GM13976 (cell line): Measurements from ENCODE around the gene MOB2.

ENCODE experiments used
- DNase-seq: peaks from one replicate; pipeline ENCODE4 v3.0.0; 2012; ENCODE audit warnings: low spot score
- CTCF ChIP-seq: IDR thresholded peaks from 2 replicates; pipeline ENCODE4 v1.5.1; 2012; ENCODE audit warnings: borderline replicate concordance, mild to moderate bottlenecking; ENCODE audit not compliant: insufficient read depth; ENCODE audit errors: extremely low read depth, missing control alignments, control extremely low read depth
- in situ Hi-C: fragments of 300-500 bp; cut with MboI; formaldehyde crosslinking; loops from one replicate; pipeline ENCODE4 v1.12.0; 2022; ENCODE audit warnings: low sequenced_read_pairs, mixed read lengths, inconsistent platforms; ENCODE audit not compliant: unreplicated experiment

The MOB2 gene

GRCh38 chr11:1473011-1473628 lies 13.5 kb downstream of the MOB2 start:
- no peak for DNase-seq
- TF ChIP-seq CTCF: no peak
- in situ Hi-C loops: no loop called here

- in situ Hi-C loops: no loop called here
- DNase-seq: no peak
- TF ChIP-seq CTCF: no peak
These were observed 14.2 kb downstream of the MOB2 start for GRCh38 chr11:1472180-1473005.

DNA sequence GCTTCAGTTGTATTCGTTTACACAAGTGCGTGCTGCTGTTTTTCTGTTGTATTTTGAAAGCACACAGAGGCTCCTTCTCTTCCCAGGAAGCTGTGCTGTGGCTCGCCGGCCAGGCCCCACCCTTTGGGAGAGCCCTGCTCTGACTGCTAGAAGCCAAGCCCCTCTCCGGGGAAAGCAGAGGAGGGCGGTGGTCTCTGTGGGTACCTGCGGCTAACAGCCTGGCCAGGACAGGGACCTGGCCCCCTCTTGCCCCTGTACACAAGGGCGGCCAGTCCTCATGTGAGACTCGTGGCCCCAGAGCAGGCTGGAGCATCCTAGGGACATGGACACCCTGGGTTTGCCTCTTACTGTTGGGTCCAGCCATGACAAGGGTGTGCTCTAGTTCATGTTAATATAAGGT lies 14.8 kb downstream of the MOB2 start:
- in situ Hi-C loops: no loop called here
- no peak for TF ChIP-seq CTCF
- no peak for DNase-seq

DNA sequence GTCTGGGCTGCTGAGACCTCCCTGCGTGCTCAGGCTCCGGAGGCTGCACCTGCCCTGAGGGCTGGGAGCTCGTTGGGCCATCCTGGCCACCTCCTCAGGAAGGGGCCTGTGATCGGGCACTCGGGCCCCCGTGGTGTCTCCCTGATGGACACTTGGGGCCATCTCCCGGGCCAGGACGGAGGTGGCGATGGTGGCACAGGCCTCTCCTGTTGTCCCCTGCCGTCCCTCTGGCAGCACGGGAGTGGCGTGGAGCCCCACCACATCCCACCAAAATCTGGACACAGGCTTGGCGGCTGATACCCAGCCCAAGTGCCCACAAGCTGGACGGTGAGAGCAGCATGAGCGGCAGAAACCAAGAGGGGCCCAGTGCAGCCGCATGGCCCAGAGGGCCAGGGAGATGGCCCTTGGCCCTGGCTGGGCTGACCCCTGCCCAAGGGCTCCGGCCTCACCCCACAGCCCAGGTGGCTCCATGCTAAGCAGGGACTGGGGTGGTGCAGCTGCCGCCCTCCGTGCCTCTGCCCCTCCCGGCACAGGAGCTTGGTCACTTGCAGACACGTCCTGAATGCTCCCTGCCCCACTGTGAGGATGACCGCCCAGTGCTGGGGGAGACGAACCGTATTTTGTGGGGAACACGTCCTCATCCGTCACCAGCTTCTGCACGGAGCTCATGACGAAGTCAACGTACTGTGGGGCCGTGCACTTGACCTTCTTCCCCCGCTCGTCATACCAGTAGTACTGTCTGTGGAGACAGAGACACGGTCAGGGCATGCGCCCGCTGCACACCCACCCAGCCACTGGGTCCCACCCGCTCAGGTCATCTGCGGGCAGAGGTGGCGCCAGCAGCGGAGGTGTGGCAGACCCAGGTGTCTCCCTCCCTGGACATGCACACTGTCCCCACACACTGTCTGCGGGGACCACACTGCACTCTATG lies 15.6 kb downstream of the MOB2 start:
- in situ Hi-C loops: no loop called here

DNA sequence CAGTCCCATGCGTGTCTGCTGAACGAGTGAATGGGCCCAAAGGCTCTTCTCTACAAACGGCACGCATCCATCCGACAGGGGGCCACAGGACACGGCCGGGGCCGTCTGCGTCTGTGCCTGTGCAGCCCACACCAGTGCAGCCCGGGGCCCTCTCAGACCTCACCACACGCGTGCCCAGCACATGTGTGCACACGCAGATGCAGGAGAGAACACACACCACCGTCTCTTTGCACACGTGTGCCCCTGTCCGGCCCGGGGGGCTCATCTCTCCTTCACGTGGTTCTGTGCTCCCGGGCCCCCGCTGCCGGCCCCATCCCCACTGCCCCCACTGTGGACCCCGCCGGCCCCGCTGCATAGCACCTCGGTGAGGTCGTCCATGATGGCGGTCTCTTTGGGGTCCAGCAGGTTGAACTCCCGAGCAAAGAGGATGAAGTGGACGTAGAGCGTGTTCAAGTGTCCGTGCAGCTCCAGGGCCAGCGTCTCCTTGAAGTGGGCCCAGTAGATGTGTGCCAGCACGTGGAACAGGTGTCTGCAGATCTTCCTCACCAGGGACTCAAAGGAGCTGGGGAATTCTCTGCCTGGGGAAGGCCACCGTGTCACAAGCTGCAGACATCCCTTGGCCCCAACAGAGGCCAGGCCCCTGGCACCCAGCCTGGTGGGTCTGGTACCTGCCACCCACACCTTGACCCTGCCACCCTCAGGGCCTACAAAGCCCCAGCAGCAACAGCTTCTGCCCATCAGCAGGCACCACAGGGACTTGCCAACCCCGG lies 16.5 kb downstream of the MOB2 start:
- in situ Hi-C loops: no loop called here
- no peak for DNase-seq
- TF ChIP-seq CTCF: no peak

More for the DNA sequence above, 15.6 kb downstream of the MOB2 start:
- TF ChIP-seq CTCF: no peak
- no peak for DNase-seq
